ACHN (cell line): ENCODE data around the gene VBP1.
"Not testable (repeated sequence)": the region's sequence is repeated elsewhere in the genome, so short reads cannot be mapped to it uniquely, and the experiment has no call there.

Source experiments
- DNase-seq: peaks from one replicate; pipeline ENCODE4 v3.0.0-alpha.2; 2015
- in situ Hi-C: cut with HindIII; loops from 2 replicates; pipeline ENCODE4 v1.10.0; 2017; ENCODE audit warnings: low sequenced_read_pairs, low pct_ligation_motif_present, low pct_unique_long_range_greater_than_20kb

The VBP1 gene

GRCh38 chrX:155259752-155260151, 43.5 kb downstream of the VBP1 start:
- in situ Hi-C loops: no loop called here
- DNase-seq: no peak

DNA sequence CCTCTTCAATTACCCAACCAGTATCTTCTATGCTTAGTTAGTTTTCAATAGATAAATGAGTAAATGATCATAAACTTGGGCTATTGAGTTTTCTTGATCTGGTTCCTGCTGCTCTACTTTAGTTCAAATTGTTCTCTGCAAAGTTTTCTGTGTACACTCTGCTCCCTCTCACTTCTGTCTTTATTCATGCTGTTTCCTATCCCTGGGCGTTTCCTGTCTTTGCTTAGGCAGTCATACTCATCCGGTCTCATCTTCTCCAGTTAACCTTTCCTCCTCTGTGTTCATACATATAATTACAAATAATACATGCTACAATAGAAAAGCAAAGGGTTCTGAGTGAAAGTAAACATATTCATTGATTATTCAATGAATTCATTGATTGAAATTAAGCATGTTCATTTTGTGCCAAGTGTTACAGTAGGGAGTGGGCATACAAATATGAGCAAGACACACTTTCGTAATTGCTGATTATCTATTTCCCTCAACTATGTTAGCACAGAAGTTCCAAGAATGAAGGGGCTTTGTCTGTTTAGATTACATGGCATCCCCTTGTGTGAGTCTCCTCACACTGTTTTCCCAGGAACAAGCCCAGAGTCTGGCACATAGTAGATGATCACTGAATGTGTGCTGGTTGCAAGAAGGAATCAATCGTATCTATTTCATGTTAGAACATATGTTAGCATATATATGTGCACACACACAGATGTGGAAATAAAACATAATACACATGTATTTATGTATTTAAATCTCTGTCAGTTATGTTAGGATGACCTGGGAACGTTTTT, 46.9 kb downstream of the VBP1 start:
- no peak for DNase-seq

GRCh38 chrX:155263854-155264628, 47.8 kb downstream of the VBP1 start, which contains the start of gene RAB39B:
Gene RAB39B (minus strand): TSS chrX:155264491. CDS start chrX:155264288, 203 bp downstream.
- in situ Hi-C loops: no loop called here

More for the DNA sequence above, 46.9 kb downstream of the VBP1 start:
- in situ Hi-C loops: no loop called here

DNA sequence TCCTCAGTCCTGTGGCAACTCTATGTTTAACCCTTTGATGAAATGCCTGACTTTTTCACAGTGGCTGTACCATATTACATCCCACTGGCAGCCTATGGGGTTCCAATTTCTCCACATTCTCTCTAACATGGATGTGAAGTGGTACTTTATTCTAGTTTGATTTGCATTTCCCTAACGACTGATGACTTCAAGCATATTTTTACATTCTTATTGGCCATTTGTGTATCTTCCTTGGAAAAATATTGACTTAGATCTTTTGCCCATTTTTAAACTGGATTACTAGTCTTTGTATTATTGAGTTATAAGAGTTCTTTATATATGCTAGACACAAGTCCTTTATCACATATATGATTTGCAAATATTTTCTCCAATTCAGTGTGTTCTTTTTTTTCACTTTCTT, 50.2 kb downstream of the VBP1 start:
- no peak for DNase-seq
- in situ Hi-C loops: no loop called here

More at GRCh38 chrX:155263854-155264628, 47.8 kb downstream of the VBP1 start, which contains the start of gene RAB39B:
- peak; percentile 36 for DNase-seq

GRCh38 chrX:155267995-155268394, 51.7 kb downstream of the VBP1 start:
- DNase-seq, in situ Hi-C loops: not testable (repeated sequence)

DNA sequence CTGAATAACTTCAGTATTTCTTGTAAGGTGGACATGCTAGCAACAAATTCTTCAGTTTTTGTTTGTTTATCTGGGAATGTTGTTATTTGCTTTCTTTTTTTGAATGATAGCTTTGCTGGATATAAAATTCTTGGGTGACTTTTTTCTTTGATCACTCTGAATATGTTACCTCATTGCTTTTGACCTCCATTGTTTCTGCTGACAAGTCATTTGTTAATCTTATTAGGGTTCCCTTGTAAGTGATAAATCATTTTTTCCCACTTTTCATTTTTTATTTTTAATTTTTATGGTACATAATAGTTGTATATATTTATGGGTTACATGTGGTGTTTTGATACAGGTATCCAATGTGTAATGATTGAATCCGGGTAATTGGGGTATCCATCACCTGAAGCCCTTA, 54.7 kb downstream of the VBP1 start:
- no peak for DNase-seq
- in situ Hi-C loops: no loop called here

- DNase-seq: no peak
- in situ Hi-C loops: no loop called here
These were observed 63.6 kb downstream of the VBP1 start for GRCh38 chrX:155279873-155280272.
